Suprapubic skin (tissue), 3 donors: ENCODE results near the gene DOK6.

Experiments
- POLR2AphosphoS5 ChIP-seq, 3 donors: sonication (generic); formaldehyde crosslinking; IDR thresholded peaks; one replicate each; pipeline ENCODE4 v1.6.1; 2017; ENCODE audit warnings: antibody characterized with exemption in 3 of 3
- TF ChIP-seq, protein P1 (sequence below), 2 donors: fragments of 200-600 bp in 1 of 2; fragments of 450-650 bp in 1 of 2; sonication (generic) in 1 of 2; IDR thresholded peaks; one replicate each; pipeline ENCODE4 v1.5.1; 2016 to 2019; ENCODE audit warnings: antibody characterized with exemption in 2 of 2, mild to moderate bottlenecking in 1 of 2, moderate library complexity in 1 of 2

GRCh38 chr18:69537183-69537582 lies 136.5 kb downstream of the DOK6 start:
- TF ChIP-seq, protein P1, sequence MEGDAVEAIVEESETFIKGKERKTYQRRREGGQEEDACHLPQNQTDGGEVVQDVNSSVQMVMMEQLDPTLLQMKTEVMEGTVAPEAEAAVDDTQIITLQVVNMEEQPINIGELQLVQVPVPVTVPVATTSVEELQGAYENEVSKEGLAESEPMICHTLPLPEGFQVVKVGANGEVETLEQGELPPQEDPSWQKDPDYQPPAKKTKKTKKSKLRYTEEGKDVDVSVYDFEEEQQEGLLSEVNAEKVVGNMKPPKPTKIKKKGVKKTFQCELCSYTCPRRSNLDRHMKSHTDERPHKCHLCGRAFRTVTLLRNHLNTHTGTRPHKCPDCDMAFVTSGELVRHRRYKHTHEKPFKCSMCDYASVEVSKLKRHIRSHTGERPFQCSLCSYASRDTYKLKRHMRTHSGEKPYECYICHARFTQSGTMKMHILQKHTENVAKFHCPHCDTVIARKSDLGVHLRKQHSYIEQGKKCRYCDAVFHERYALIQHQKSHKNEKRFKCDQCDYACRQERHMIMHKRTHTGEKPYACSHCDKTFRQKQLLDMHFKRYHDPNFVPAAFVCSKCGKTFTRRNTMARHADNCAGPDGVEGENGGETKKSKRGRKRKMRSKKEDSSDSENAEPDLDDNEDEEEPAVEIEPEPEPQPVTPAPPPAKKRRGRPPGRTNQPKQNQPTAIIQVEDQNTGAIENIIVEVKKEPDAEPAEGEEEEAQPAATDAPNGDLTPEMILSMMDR (IDR thresholded peaks at IDR 0.05), result no peak
- TF ChIP-seq POLR2AphosphoS5 (IDR thresholded peaks at IDR 0.05), result no peak
